ENCODE results near the gene RAB17.
"Not testable (repeated sequence)": the region's sequence is repeated elsewhere in the genome, so short reads cannot be mapped to it uniquely, and the experiment has no call there.

The RAB17 gene

DNA sequence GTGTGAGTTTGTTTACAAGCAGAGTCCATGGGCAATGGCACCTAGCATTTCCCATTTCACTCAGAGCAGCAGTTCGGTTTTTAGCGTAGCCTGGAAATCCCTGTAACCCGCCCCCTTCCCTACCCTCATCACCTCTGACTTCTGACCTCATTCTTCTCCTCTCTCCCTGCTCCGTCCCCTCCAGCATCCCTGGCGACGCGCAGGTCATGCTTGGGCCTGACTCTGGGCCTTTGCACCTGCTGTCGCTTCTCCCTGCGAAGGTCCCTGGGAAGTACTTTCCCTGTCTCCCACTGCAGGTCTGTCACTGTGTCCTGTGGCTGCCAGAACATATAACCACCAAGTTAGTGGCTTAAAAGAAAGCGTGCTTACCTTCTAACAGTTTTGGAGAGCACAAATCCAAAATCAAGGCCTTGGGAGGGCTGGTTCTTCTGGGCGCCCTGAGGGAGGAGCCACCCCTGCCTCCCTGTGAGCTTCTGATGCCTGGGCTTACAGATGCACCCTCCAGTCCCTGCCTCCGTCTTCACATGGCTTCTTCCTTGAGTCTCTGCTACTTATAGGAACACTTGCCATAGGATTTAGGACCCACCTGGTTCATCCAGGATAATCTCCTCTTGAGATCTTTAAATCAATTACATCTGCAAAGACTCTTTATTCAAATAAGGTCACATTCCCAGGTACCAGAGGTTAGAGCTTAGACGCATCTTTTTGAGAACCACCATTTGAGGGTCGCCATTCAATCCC lies 8.1 kb upstream of the RAB17 start:
- no peak for DNase-seq

- DNase-seq, result no peak
Observed at GRCh38 chr2:237597196-237598145, 6.9 kb upstream of the RAB17 start.

- no peak for DNase-seq
Observed at GRCh38 chr2:237596520-237597195, 6.1 kb upstream of the RAB17 start.

DNA sequence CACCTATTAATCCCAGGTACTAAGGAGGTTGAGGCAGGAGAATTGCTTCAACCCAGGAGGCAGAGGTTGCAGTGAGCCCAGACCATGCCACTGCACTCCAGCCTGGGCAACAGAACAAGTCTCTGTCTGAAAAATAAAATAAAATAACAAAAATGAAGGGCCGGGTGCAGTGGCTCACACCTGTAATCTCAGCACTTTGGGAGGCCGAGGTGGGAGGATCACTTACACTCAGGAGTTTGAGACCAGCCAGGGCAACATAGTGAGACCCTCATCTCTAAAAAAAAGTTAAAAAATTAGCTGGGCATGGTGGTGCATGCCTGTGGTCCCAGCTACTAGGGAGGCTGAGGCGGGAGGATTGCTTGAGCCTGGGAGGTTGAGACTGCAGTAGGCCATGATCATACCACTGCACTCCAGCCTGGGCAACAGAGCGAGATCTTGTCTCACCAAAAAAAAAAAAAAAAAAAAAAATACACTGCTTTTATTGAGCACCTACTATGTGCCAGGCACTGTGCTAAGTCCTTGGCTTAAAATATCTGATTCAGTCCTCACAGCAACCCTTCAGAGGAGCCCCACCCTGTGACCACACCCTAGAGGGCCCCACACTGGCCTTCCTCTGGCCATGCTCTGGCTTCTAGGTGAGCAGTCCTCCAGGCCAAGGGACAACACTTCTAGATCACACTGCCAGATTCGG lies 5.4 kb upstream of the RAB17 start:
- not testable (repeated sequence) for DNase-seq

DNA sequence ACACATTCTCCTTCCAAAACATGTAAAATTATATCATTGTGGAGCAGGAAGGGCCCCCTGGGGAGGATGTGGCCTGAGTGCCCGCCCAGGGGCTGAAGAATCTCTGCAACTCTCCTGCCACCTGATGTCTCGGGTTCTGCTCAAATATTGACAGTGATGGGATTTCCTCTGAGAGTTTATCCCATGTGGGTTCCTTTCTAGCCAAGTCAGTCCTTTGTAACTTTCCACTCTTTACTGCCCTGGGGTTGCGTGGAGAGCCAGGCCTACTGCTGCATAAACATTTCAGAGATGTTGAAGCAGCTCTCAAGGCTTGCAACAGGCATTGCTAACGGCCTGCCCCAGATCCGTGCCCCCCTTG lies 4.0 kb upstream of the RAB17 start:
- no peak for DNase-seq

- DNase-seq, result no peak
Observed at GRCh38 chr2:237593596-237594320, 3.2 kb upstream of the RAB17 start.

GRCh38 chr2:237593036-237593435 lies 2.5 kb upstream of the RAB17 start:
- DNase-seq, result no peak

DNA sequence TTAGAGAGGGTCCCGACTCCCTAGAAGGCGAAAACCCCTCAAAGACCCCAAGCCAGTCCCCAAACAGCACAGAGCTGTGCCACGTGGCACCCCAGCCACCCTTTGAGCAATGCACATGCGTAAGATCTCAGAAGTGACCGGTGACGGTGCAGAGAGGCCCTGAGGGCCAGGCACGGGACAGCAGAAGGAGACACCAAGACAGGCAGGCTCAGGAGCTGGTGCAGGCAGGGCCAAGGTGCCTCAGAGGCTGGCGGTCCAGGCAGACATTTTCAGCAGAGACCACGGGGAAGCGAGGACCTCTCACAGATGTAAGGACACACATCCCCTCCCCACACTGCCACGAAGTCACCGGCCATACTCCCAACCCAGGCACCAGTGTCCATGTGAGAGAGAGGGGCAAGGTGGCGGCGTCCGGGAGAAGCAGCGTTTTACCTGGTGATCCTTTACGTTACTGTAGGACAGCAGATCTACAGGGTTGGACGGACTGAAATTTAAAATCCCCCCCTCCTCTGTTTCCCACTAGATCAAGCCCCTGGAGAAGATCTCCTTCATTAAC lies 2.0 kb upstream of the RAB17 start:
- no peak for DNase-seq

- DNase-seq, result no peak
Observed at GRCh38 chr2:237591141-237591881, 777 bp upstream of the RAB17 start.

DNA sequence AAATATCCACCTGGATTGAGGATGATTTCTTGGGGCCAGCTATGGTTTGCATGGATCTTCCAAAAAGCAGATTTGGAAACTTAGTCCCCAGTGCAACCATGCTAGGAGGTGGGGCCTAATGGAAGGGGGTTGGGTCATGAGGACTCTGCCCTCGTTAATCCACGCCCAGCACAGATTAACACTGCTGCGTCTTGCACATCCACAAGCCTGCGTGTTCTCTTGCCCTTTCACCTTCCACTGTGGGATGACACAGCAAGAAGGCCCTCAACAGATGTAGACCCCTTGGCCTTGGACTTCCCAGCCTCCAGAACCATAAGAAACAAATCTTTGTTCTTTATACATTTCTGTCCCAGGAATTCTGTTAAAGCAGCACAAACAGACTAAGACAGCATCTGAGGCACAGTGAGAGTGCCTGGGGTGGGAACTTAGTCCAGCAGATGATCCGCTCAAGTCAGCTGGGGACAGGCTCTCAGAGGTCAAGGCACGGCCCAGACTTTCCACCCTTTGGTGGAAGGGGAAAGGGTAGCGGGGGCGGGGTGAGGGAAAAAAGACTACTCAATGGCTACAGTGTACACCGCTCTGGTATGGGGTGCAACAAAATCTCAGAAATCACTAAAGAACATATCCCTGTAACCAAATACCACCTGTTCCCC lies 2.4 kb downstream of the RAB17 start:
- no peak for DNase-seq

DNA sequence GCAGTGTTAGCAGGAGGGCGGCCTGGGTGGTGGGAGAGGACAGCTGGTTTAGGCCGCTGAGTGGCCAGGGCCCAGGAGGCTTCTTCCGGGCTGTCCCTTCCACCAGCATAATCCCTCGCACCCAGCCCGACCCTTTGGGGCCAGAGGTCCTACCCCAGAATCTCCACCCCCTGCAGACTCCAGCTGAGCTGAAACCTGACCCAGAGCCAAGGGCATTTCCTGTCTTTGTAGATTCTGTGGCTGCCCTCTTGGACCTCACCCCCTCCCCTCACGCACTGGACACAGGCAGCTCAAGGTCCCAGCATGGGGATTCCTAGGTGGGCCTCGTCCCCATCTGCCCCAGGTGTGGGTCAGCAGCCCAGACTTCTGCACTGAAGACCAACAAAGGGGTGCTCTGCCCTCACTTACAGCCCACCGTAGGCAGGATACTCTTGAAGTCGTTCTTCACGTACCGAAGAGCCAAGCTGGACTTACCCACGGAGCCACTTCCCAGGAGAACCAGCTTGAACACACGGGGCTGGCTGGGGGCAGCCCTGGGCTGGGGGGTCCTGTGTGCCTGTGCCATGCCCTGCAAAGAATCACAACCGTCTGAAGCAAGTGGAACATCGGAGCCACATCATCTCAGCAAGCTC lies 4.8 kb downstream of the RAB17 start:
- no peak for DNase-seq

GRCh38 chr2:237583385-237584295 lies 6.9 kb downstream of the RAB17 start:
- no peak for DNase-seq

DNA sequence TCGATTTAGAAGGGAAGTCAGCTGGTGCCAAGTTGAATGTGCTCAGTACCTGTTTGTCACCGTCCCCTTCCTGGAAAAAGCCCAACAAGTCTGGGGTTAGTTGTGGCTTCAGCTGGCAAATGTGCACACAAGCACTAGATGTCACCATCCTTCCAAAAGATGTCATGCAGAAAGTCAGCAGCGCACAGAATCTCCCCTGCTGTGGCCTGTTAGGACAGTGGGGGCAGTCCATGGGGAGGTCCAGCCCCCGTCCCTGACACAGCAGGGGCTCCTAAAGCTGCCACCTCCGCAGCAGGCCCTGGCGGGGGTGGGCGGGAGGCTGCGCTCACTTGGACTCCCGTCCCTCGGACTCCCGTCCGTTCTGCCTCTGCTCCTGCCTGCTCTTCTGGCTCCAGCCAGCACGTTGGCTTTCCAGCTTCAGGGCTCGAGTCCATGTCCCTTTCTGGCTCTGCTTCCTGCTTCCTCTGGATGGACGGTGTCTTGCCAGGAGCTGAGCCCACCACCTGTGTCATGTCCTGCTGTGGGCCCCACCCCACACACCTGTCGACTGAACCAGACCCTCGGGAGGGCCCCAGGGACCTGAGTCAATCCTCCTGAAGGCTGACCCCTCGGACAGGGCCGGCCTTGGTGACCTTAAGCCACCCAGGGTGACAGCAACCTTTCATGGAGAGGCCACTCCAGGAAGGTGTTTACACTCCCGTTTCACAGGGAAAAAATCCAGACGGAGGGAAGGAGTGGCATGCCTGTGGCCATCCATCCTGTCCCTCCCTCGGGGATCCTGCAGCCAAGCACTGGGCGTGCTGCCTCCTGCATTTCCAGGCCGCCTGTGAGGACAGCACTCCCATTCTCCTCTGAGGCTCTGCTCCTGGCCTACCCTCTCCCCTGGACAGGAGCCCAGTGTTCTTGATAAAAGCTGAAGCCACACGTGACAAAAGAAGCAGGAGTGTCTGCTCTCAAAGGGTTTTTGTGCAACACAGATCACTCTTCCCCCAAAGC lies 8.5 kb downstream of the RAB17 start:
- peak; percentile 57 for DNase-seq

- no peak for DNase-seq
Observed at GRCh38 chr2:237581326-237581725, 9.2 kb downstream of the RAB17 start.

GRCh38 chr2:237577956-237578870 lies 12.3 kb downstream of the RAB17 start:
- DNase-seq, result no peak

- no peak for DNase-seq
Observed at GRCh38 chr2:237577458-237577857, 13.1 kb downstream of the RAB17 start.

- no peak for DNase-seq
Observed at GRCh38 chr2:237576974-237577373, 13.6 kb downstream of the RAB17 start.
